ENCODE results near the gene SPRN. TPM values are rescaled to one million over a fixed set of nuclear protein-coding genes. Genes with fewer than 3 reads are reported as not detected.

SPRN gene
- total RNA-seq, 1 donor from 2014 or later: 6.1 TPM

Small RNAs within 50 kb of the gene (small RNA-seq; reads per million reads assigned to genes)
- not detected for gene AL360181.4
- not detected for gene MIR3944

Other genes with a start within 250 kb of the SPRN start
- gene UTF1, start 194.4 kb downstream of the SPRN start, total RNA-seq: not detected
- not detected for gene VENTX, start 186.8 kb downstream of the SPRN start, total RNA-seq
- gene ADAM8, start 147.8 kb downstream of the SPRN start, total RNA-seq: 1.2 TPM
- 44.8 TPM for gene TUBGCP2, start 115.8 kb downstream of the SPRN start, total RNA-seq
- gene ZNF511, start 115.7 kb downstream of the SPRN start, total RNA-seq: 7.3 TPM
- 8.2 TPM for gene CALY, start 87.7 kb downstream of the SPRN start, total RNA-seq
- gene PRAP1, start 77.3 kb downstream of the SPRN start, total RNA-seq: not detected
- gene FUOM, start 66.6 kb downstream of the SPRN start, total RNA-seq: 6.9 TPM
- gene ECHS1, start 51.3 kb downstream of the SPRN start, total RNA-seq: 35.5 TPM
- 7.7 TPM for gene PAOX, start 45.4 kb downstream of the SPRN start, total RNA-seq
- gene MTG1, start 30.5 kb downstream of the SPRN start, total RNA-seq: 21.2 TPM
- under 0.01 TPM for gene SCART1, start 29.3 kb upstream of the SPRN start, total RNA-seq
- gene CYP2E1, start 102.7 kb upstream of the SPRN start, total RNA-seq: 14.7 TPM
- 1.2 TPM for gene SYCE1, start 141.0 kb upstream of the SPRN start, total RNA-seq
- gene FRG2B, start 202.2 kb upstream of the SPRN start, total RNA-seq: not detected